Right ventricle myocardium inferior (tissue), 1 donor: ENCODE data around the gene IL10RB. TPM values are rescaled to one million over a fixed set of nuclear protein-coding genes. Genes with fewer than 3 reads are reported as not detected.
"Not testable (repeated sequence)": the region's sequence is repeated elsewhere in the genome, so short reads cannot be mapped to it uniquely, and the experiment has no call there.

Source experiments
- ATAC-seq: fragments of 200-7000 bp; cut with Tn5 transposase; one replicate; pipeline ENCODE4 v1.9.1; 2020; ENCODE audit warnings: mild to moderate bottlenecking, moderate library complexity
- DNase-seq: peaks from one replicate; pipeline ENCODE4 v3.0.0; 2021; ENCODE audit errors: missing footprints
- intact Hi-C: fragments of 100-400 bp; cut with DNase I; formaldehyde crosslinking; loops from one replicate; pipeline ENCODE4 v1.11.0; 2022
- long read RNA-seq: library from polyadenylated mRNA; unstranded; transcript quantifications from one replicate; pipeline ENCODE4 v2.0.0, GENCODE V29; 2021
- total RNA-seq: library from RNA; stranded (reverse); fragmentation: NEBNext Ultra II Directional; extraction: Animal tissue kit (Norgen Biotek cat#: 25700); gene quantifications from one replicate; pipeline ENCODE4 v1.2.1, GENCODE V29; 2021
- donor health status: DM: no; HTN: yes; CAD: no; lungs with severe emphysema.

The IL10RB gene
- 8.9 TPM for total RNA-seq
- long read RNA-seq, transcript IL10RB-201 (7 exons, 1,963 nt) = major isoform, 6 of 12 reads
- long read RNA-seq, partial matches to known transcripts = 0 of 12 reads
- long read RNA-seq, other reads (novel, unspliced or antisense) = 6 of 12 reads

- ATAC-seq (peak; percentile 96), DNase-seq (peak; percentile 91)
- intact Hi-C loops = loop anchor here (2.0 kb wide), 1 partner anchor 59 kb away; the partner anchor contains the start of gene IFNAR1
Observed at GRCh38 chr21:33266050-33266788, at the start of gene IL10RB. Gene IL10RB (plus strand): TSS chr21:33266367. CDS start chr21:33266466, 99 bp downstream.

- ATAC-seq (no peak), DNase-seq (no peak)
- intact Hi-C loops = no loop called here
Observed at GRCh38 chr21:33217138-33217520, 49.0 kb upstream of the IL10RB start.

- DNase-seq (no peak), ATAC-seq (no peak)
- intact Hi-C loops = no loop called here
Observed at GRCh38 chr21:33219300-33219699, 46.9 kb upstream of the IL10RB start.

- no peak for DNase-seq
- intact Hi-C loops = no loop called here
Observed at GRCh38 chr21:33219954-33220353, 46.2 kb upstream of the IL10RB start.

GRCh38 chr21:33225376-33225775 is 40.8 kb upstream of the IL10RB start:
- DNase-seq, intact Hi-C loops, ATAC-seq: not testable (repeated sequence)

More at GRCh38 chr21:33219954-33220353, 46.2 kb upstream of the IL10RB start:
- no peak for ATAC-seq

- intact Hi-C loops = no loop called here
- DNase-seq (no peak), ATAC-seq (no peak)
Observed at GRCh38 chr21:33228455-33228854, 37.7 kb upstream of the IL10RB start.

GRCh38 chr21:33229099-33229783 is 36.9 kb upstream of the IL10RB start:
- no peak for ATAC-seq
- intact Hi-C loops = no loop called here

GRCh38 chr21:33229784-33230544 is 36.2 kb upstream of the IL10RB start, which contains the start of gene IFNAR2:
Gene IFNAR2 (plus strand): TSS chr21:33229938. CDS start chr21:33241923, 11,985 bp downstream.
- ATAC-seq (peak; percentile 97), DNase-seq (peak; percentile 93)
- intact Hi-C loops = no loop called here

More at GRCh38 chr21:33229099-33229783, 36.9 kb upstream of the IL10RB start:
- DNase-seq = no peak

- intact Hi-C loops = no loop called here
- peak; percentile 61 for ATAC-seq
- DNase-seq = peak; percentile 73
Observed at GRCh38 chr21:33230545-33231324, 35.4 kb upstream of the IL10RB start.

GRCh38 chr21:33231526-33231925 is 34.6 kb upstream of the IL10RB start:
- ATAC-seq (no peak), DNase-seq (no peak)
- intact Hi-C loops = no loop called here

- ATAC-seq (no peak), DNase-seq (no peak)
- intact Hi-C loops = no loop called here
Observed at GRCh38 chr21:33232291-33233034, 33.7 kb upstream of the IL10RB start.

- ATAC-seq = no peak
- intact Hi-C loops = no loop called here
- DNase-seq = no peak
Observed at GRCh38 chr21:33234635-33235520, 31.3 kb upstream of the IL10RB start.

- ATAC-seq (peak; percentile 10), DNase-seq (no peak)
- intact Hi-C loops = no loop called here
Observed at GRCh38 chr21:33236013-33236686, 30.0 kb upstream of the IL10RB start.

- DNase-seq (no peak), ATAC-seq (no peak)
- intact Hi-C loops = no loop called here
Observed at GRCh38 chr21:33236766-33237165, 29.4 kb upstream of the IL10RB start.

GRCh38 chr21:33237486-33237885 is 28.7 kb upstream of the IL10RB start:
- ATAC-seq (no peak), DNase-seq (no peak)
- intact Hi-C loops = no loop called here

GRCh38 chr21:33238146-33238545 is 28.0 kb upstream of the IL10RB start:
- intact Hi-C loops = no loop called here
- DNase-seq = no peak
- no peak for ATAC-seq
